SU-DHL-6 (cell line): ENCODE measurements around the gene C2orf49.

Experiments
- H2AFZ ChIP-seq: fragments of 200-600 bp; sonication (generic); 2 replicates; pipeline ENCODE4 v1.6.1; 2014; ENCODE audit warnings: low read depth, mild to moderate bottlenecking, moderate library complexity, mixed read lengths, antibody characterized with exemption, low read length; ENCODE audit not compliant: severe bottlenecking
- H3F3A ChIP-seq: fragments of 200-600 bp; shearing (Covaris generic); 2 replicates; pipeline ENCODE4 v1.6.0; 2016; ENCODE audit warnings: antibody characterized with exemption, mild to moderate bottlenecking; ENCODE audit not compliant: insufficient read depth
- H3K27ac ChIP-seq: fragments of 200-600 bp; sonication (generic); 2 replicates; pipeline ENCODE4 v1.5.1; 2016; ENCODE audit warnings: low read depth, mild to moderate bottlenecking, low read length, moderate library complexity, mixed read lengths
- H3K27me3 ChIP-seq: fragments of 200-600 bp; sonication (generic), shearing (Covaris generic); 2 replicates; pipeline ENCODE4 v1.6.0; 2014; ENCODE audit warnings: mild to moderate bottlenecking, low read length
- H3K36me3 ChIP-seq: fragments of 200-600 bp; sonication (generic); 2 replicates; pipeline ENCODE4 v1.6.1; 2014; ENCODE audit warnings: mild to moderate bottlenecking, low read length, mixed read lengths
- H3K4me2 ChIP-seq: fragments of 300-600, 200-600 bp; shearing (Covaris generic), sonication (generic); 2 replicates; pipeline ENCODE4 v1.6.0; 2014; ENCODE audit warnings: low read length, low read depth, mild to moderate bottlenecking; ENCODE audit not compliant: poor library complexity, severe bottlenecking
- H3K4me3 ChIP-seq: fragments of 200-600 bp; sonication (generic); 2 replicates; pipeline ENCODE4 v1.5.1; 2014; ENCODE audit warnings: antibody characterized with exemption, low read length, mild to moderate bottlenecking, mixed read lengths; ENCODE audit not compliant: insufficient read depth, poor library complexity, severe bottlenecking
- H3K79me2 ChIP-seq: fragments of 200-600 bp; sonication (generic); 2 replicates; pipeline ENCODE4 v1.6.1; 2014; ENCODE audit warnings: mild to moderate bottlenecking, low read length, moderate library complexity; ENCODE audit not compliant: insufficient read depth
- H3K9ac ChIP-seq: fragments of 200-600 bp; sonication (generic); 2 replicates; pipeline ENCODE4 v1.7.0; 2014; ENCODE audit warnings: mild to moderate bottlenecking, low read length
- H3K9me2 ChIP-seq: fragments of 200-600 bp; sonication (generic); replicated peaks from 2 replicates; pipeline ENCODE4 v1.6.1; 2014; ENCODE audit warnings: low read length; ENCODE audit not compliant: insufficient read depth
- H3K9me3 ChIP-seq: fragments of 200-600 bp; sonication (generic); 2 replicates; pipeline ENCODE4 v1.6.1; 2014; ENCODE audit warnings: low read length, mixed read lengths; ENCODE audit not compliant: insufficient read depth
- H4K20me1 ChIP-seq: fragments of 200-600 bp; sonication (generic); 2 replicates; pipeline ENCODE4 v1.6.1; 2014; ENCODE audit warnings: low read depth, mild to moderate bottlenecking, antibody characterized with exemption, low read length, moderate library complexity, mixed read lengths
- EZH2phosphoT487 ChIP-seq: fragments of 200-600 bp; sonication (generic), shearing (Covaris generic); conservative IDR thresholded peaks from 2 replicates; pipeline ENCODE4 v1.6.1; 2018; ENCODE audit warnings: mild to moderate bottlenecking, antibody characterized with exemption, low read length, moderate library complexity, mixed read lengths
- TF ChIP-seq, protein P1 (sequence below): fragments of 200-600 bp; sonication (generic); IDR thresholded peaks from one replicate; pipeline ENCODE4 v1.5.1; 2017; ENCODE audit warnings: antibody characterized with exemption, mild to moderate bottlenecking, low read length, moderate library complexity; ENCODE audit not compliant: insufficient read depth, poor library complexity, severe bottlenecking

C2orf49 gene

DNA sequence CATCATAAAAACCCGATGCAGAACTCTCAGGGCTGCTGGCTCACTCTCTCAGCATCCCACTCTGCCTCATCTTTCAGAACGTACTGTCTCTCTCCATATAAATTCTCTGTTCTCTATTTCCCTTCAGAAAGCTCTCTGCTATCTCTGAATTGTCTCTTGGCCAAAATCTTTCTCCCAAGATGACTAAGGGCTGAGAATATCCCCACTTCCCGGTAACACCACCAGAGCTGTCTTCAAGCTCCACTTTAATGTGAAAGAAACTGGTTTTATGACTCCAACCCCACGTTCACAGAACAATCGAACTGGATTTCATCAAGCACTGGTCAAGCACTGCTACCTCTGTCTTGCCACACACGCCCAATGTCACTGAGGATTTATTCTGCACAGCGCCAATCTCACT lies 30.2 kb upstream of the C2orf49 start:
- Histone ChIP-seq H3K36me3 (0 out of 2 replicates have a peak, but pooled peaks cover 3% of the 10 kb centered on the region), H3K4me2 (no peak overlapping the region), H3K4me3 (no peak overlapping the region), H3F3A (no peaks in the 10 kb centered on the region), H3K9me2 (no peaks in the 10 kb centered on the region), H3K27ac (no peak overlapping the region), H4K20me1 (peaks cover 6% of the 10 kb centered on the region; the same call in 1 of the 2 replicates), H3K9me3 (no peaks in the 10 kb centered on the region), H3K9ac (no peak overlapping the region), H3K27me3 (no peaks in the 10 kb centered on the region), H2AFZ (no peak overlapping the region), H3K79me2 (peaks cover 86% of the 10 kb centered on the region)
- no peak for TF ChIP-seq EZH2phosphoT487
- TF ChIP-seq, protein P1, sequence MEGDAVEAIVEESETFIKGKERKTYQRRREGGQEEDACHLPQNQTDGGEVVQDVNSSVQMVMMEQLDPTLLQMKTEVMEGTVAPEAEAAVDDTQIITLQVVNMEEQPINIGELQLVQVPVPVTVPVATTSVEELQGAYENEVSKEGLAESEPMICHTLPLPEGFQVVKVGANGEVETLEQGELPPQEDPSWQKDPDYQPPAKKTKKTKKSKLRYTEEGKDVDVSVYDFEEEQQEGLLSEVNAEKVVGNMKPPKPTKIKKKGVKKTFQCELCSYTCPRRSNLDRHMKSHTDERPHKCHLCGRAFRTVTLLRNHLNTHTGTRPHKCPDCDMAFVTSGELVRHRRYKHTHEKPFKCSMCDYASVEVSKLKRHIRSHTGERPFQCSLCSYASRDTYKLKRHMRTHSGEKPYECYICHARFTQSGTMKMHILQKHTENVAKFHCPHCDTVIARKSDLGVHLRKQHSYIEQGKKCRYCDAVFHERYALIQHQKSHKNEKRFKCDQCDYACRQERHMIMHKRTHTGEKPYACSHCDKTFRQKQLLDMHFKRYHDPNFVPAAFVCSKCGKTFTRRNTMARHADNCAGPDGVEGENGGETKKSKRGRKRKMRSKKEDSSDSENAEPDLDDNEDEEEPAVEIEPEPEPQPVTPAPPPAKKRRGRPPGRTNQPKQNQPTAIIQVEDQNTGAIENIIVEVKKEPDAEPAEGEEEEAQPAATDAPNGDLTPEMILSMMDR, result no peak

DNA sequence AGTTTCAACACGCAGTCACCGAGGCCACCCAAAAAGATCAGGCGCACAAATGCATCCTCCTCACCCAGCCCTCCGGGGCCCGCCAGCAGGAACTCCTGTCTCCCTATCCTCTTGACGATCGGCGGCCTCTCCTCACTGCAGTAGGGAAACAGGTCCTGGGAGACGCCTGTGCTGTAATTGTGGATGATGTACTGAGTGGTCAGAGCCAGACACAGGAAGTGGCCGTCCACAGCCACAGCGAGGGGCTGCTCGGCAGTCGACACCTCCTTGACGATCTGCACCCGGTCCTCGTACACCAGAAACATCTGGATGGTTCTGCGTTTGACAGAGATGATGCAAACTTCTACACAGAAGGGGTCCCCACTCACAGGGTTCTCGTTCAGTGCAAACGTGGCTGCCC lies 29.8 kb upstream of the C2orf49 start:
- Histone ChIP-seq H3K9me3 (no peaks in the 10 kb centered on the region), H3K4me2 (no peak overlapping the region), H3K79me2 (peaks cover 86% of the 10 kb centered on the region), H4K20me1 (peaks cover 8% of the 10 kb centered on the region; the same call in 1 of the 2 replicates), H3K9ac (no peak overlapping the region), H3K4me3 (no peak overlapping the region), H2AFZ (no peak overlapping the region), H3K27me3 (no peaks in the 10 kb centered on the region), H3F3A (no peaks in the 10 kb centered on the region), H3K36me3 (0 out of 2 replicates have a peak, but pooled peaks cover 3% of the 10 kb centered on the region), H3K27ac (no peak overlapping the region), H3K9me2 (no peaks in the 10 kb centered on the region)
- TF ChIP-seq EZH2phosphoT487, result no peak
- TF ChIP-seq, protein P1, result no peak

DNA sequence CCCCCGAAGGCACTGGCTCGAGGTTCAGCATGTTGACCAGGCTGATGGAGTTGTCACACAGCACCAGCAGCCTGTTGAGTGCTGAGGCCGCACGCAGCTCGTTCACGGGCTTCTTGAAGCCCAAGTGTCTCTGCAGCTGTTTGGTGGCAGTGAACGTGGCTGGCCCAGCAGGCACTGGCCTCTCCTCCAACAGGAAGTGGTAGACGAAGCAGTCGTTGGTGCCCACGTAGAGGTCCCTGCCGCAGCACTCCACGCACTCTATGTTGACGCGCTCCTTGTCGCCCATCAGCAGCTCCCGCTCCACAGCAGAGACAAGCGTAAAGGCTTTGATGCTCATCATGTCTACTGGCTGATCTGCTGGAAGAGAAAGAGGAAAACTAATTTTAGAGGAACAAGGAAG lies 29.4 kb upstream of the C2orf49 start:
- no peaks in the 10 kb centered on the region for H3K27me3 ChIP-seq
- H3F3A ChIP-seq, result no peaks in the 10 kb centered on the region
- TF ChIP-seq, protein P1, result no peak
- TF ChIP-seq EZH2phosphoT487, result no peak
- H3K4me3 ChIP-seq, result no peak overlapping the region
- peaks cover 86% of the 10 kb centered on the region for H3K79me2 ChIP-seq
- no peak overlapping the region for H3K9ac ChIP-seq
- H3K9me3 ChIP-seq, result no peaks in the 10 kb centered on the region
- H4K20me1 ChIP-seq, result peaks cover 6% of the 10 kb centered on the region; the same call in 1 of the 2 replicates
- H2AFZ ChIP-seq, result no peak overlapping the region
- no peaks in the 10 kb centered on the region for H3K9me2 ChIP-seq
- H3K4me2 ChIP-seq, result no peak overlapping the region
- no peak overlapping the region for H3K27ac ChIP-seq
- 0 out of 2 replicates have a peak, but pooled peaks cover 3% of the 10 kb centered on the region for H3K36me3 ChIP-seq
